PC-3 (cell line): ENCODE measurements around the gene NPC1. TPM values are rescaled to one million over a fixed set of nuclear protein-coding genes. Genes with fewer than 3 reads are reported as not detected.

Source experiments
- ATAC-seq: fragments of 200-7000 bp; cut with Tn5 transposase; 2 replicates; pipeline ENCODE4 v1.9.1; 2020; ENCODE audit warnings: mild to moderate bottlenecking, moderate library complexity
- BruUV-seq: library from RNA; stranded (reverse); fragments of 400-500 nt; replicated peaks from 2 replicates; lab custom pipeline; 2021; lab: Mats Ljungman, UMichigan
- CTCF ChIA-PET: fragments of 300-600 bp; sonication (Branson Sonifier 250); formaldehyde crosslinking; loops from one replicate; lab custom pipeline; 2022; ENCODE audit warnings: antibody characterized with exemption; lab: Charles Lee
- POLR2A ChIA-PET: fragments of 300-600 bp; sonication (Branson Sonifier 250); formaldehyde crosslinking; loops from one replicate; lab custom pipeline; 2022; ENCODE audit warnings: antibody characterized with exemption; ENCODE audit not compliant: unreplicated experiment; lab: Charles Lee
- DNase-seq: peaks from one replicate; pipeline ENCODE4 v3.0.0-alpha.2; 2015
- H2AFZ ChIP-seq: fragments of 300-600 bp; sonication (generic); 2 replicates; pipeline ENCODE4 v1.6.0; 2016; ENCODE audit warnings: antibody characterized with exemption, low read length
- H3F3A ChIP-seq: fragments of 300-600 bp; sonication (generic); one replicate; pipeline ENCODE4 v1.6.0; 2017; ENCODE audit warnings: antibody characterized with exemption, low read length, control low read depth, mild to moderate bottlenecking; ENCODE audit not compliant: unreplicated experiment
- H3K27ac ChIP-seq: fragments of 300-600 bp; sonication (generic); 2 replicates; pipeline ENCODE4 v1.5.1; 2016; ENCODE audit warnings: mild to moderate bottlenecking, low read length
- H3K27me3 ChIP-seq: fragments of 300-600 bp; sonication (generic); 2 replicates; pipeline ENCODE4 v1.6.1; 2016; ENCODE audit warnings: low read length, mixed read lengths
- H3K36me3 ChIP-seq: fragments of 300-600 bp; sonication (generic); 2 replicates; pipeline ENCODE4 v1.6.1; 2016; ENCODE audit warnings: low read depth, mixed run types, low read length, mixed read lengths
- H3K4me1 ChIP-seq: fragments of 300-600 bp; sonication (generic); 2 replicates; pipeline ENCODE4 v1.5.1; 2016; ENCODE audit warnings: low read length; ENCODE audit not compliant: insufficient read depth
- H3K4me2 ChIP-seq: fragments of 300-600 bp; sonication (generic); 2 replicates; pipeline ENCODE4 v1.6.0; 2016; ENCODE audit warnings: low read length
- H3K4me3 ChIP-seq: fragments of 300-600 bp; sonication (generic); 2 replicates; pipeline ENCODE4 v1.5.1; 2016; ENCODE audit warnings: mild to moderate bottlenecking, low read length, mixed read lengths
- H3K79me2 ChIP-seq: fragments of 300-600 bp; sonication (generic); 2 replicates; pipeline ENCODE4 v1.6.1; 2017; ENCODE audit warnings: low read length, mixed read lengths
- H3K9ac ChIP-seq: fragments of 300-600 bp; sonication (generic); 2 replicates; pipeline ENCODE4 v1.6.0; 2016; ENCODE audit warnings: mild to moderate bottlenecking, low read length
- H3K9me2 ChIP-seq: fragments of 300-600 bp; sonication (generic); replicated peaks from 2 replicates; pipeline ENCODE4 v1.6.1; 2016; ENCODE audit warnings: mixed run types, low read length, mixed read lengths
- H3K9me3 ChIP-seq: fragments of 300-600 bp; sonication (generic); 2 replicates; pipeline ENCODE4 v1.6.1; 2016; ENCODE audit warnings: low read length, mixed read lengths
- H4K20me1 ChIP-seq: fragments of 300-600 bp; sonication (generic); 2 replicates; pipeline ENCODE4 v1.6.1; 2016; ENCODE audit warnings: low read length, mixed read lengths
- EZH2 ChIP-seq: fragments of 300-600 bp; sonication (generic); IDR thresholded peaks from one replicate; pipeline ENCODE4 v1.6.1; 2017; ENCODE audit warnings: antibody characterized with exemption, mild to moderate bottlenecking, low read length; ENCODE audit not compliant: unreplicated experiment
- EZH2phosphoT487 ChIP-seq: fragments of 300-600 bp; sonication (generic); IDR thresholded peaks from 2 replicates; pipeline ENCODE4 v1.6.1; 2018; ENCODE audit warnings: mild to moderate bottlenecking, antibody characterized with exemption, low read length, borderline replicate concordance
- intact Hi-C: fragments of 100-400 bp; cut with micrococcal nuclease; formaldehyde crosslinking; loops from 2 replicates; pipeline ENCODE4 v1.9.0; 2023
- total RNA-seq: library from RNA; depleted of rRNA; stranded (reverse); fragments of >200 nt; gene quantifications from 2 replicates; pipeline ENCODE4 v1.2.3, GENCODE V29; 2014
- TF ChIP-seq, protein P1 (sequence below): fragments of 300-600 bp; sonication (generic); conservative IDR thresholded peaks from 2 replicates; pipeline ENCODE4 v1.5.1; 2017; ENCODE audit warnings: antibody characterized with exemption, low read depth, mild to moderate bottlenecking, low read length

Gene NPC1
- total RNA-seq, 1 experiment from 2014 or later = 85.5 TPM

DNA sequence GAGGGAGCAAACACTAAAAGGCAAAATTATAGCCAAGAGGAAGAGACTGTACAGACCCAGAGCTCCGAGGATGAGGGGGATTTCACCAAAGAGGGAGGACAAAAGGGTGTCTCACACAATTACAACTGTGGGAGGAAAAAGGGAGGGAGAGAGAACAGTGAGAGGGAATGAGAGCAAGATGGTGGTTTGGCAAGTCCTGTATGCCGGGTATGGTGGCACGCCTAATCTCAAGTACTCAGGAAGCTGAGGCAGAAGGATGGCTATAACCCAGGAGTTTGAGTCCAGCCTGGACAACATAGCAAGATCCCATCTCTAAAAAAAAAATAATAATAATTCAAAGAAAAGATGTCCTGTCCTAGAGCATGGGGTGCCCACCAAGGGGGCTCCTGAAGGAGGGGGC lies 34.3 kb downstream of the NPC1 start:
- Histone ChIP-seq H3K9me3 (no peaks in the 10 kb centered on the region), H3K9me2 (no peaks in the 10 kb centered on the region), H3F3A (no peaks in the 10 kb centered on the region), H3K4me3 (no peak overlapping the region), H3K27me3 (no peaks in the 10 kb centered on the region), H3K36me3 (peaks cover 68% of the 10 kb centered on the region), H2AFZ (no peak overlapping the region), H3K4me1 (peaks cover 7% of the 10 kb centered on the region; the same call in 1 of the 2 replicates), H3K9ac (no peak overlapping the region), H3K27ac (no peak overlapping the region), H4K20me1 (no peaks in the 10 kb centered on the region), H3K4me2 (no peak overlapping the region), H3K79me2 (no peaks in the 10 kb centered on the region)
- TF ChIP-seq, protein P1, sequence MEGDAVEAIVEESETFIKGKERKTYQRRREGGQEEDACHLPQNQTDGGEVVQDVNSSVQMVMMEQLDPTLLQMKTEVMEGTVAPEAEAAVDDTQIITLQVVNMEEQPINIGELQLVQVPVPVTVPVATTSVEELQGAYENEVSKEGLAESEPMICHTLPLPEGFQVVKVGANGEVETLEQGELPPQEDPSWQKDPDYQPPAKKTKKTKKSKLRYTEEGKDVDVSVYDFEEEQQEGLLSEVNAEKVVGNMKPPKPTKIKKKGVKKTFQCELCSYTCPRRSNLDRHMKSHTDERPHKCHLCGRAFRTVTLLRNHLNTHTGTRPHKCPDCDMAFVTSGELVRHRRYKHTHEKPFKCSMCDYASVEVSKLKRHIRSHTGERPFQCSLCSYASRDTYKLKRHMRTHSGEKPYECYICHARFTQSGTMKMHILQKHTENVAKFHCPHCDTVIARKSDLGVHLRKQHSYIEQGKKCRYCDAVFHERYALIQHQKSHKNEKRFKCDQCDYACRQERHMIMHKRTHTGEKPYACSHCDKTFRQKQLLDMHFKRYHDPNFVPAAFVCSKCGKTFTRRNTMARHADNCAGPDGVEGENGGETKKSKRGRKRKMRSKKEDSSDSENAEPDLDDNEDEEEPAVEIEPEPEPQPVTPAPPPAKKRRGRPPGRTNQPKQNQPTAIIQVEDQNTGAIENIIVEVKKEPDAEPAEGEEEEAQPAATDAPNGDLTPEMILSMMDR = no peak
- intact Hi-C loops = no loop called here
- DNase-seq (no peak), ATAC-seq (no peak)
- ChIA-PET POLR2A (no interaction called here), CTCF (no interaction called here)
- BruUV-seq = no TSS peak

DNA sequence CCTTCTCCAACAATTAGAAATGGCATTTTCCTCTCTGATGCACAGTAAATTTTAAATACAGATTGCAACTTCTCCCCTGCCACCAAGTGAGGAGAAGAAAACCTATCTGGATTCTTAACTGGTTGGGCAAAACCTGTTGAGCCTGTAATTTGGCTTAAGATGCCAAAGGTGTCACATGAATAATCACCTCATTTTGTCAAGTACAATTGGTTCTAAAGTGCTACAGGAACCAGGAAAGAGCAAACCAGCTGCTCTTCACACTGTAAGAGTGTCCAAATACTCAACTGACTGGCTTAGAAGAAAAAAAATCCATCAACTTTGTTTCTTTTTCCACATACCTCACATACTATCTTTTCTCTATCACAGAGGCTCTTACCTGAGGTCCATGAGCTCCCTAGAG lies 35.4 kb downstream of the NPC1 start:
- ChIA-PET CTCF (interaction anchor here (0.7 kb wide), 1 partner anchor 52 kb away, joined by 4 read pairs; no protein-coding TSS in a partner anchor), POLR2A (no interaction called here)
- intact Hi-C loops = no loop called here
- peaks cover 7% of the 10 kb centered on the region; the same call in 1 of the 2 replicates for H3K4me1 ChIP-seq
- no peak overlapping the region for H3K4me2 ChIP-seq
- no TSS peak for BruUV-seq
- H4K20me1 ChIP-seq = no peaks in the 10 kb centered on the region
- no peaks in the 10 kb centered on the region for H3F3A ChIP-seq
- no peak overlapping the region for H3K27ac ChIP-seq
- no peak overlapping the region for H3K4me3 ChIP-seq
- no peak overlapping the region for H2AFZ ChIP-seq
- H3K9me3 ChIP-seq = no peaks in the 10 kb centered on the region
- no peaks in the 10 kb centered on the region for H3K9me2 ChIP-seq
- H3K9ac ChIP-seq = no peak overlapping the region
- H3K36me3 ChIP-seq = peaks cover 64% of the 10 kb centered on the region
- H3K27me3 ChIP-seq = no peaks in the 10 kb centered on the region
- TF ChIP-seq, protein P1 = no peak
- TF ChIP-seq EZH2phosphoT487 = no peak
- TF ChIP-seq EZH2 = no peak
- DNase-seq = no peak
- H3K79me2 ChIP-seq = no peaks in the 10 kb centered on the region
- ATAC-seq = no peak

DNA sequence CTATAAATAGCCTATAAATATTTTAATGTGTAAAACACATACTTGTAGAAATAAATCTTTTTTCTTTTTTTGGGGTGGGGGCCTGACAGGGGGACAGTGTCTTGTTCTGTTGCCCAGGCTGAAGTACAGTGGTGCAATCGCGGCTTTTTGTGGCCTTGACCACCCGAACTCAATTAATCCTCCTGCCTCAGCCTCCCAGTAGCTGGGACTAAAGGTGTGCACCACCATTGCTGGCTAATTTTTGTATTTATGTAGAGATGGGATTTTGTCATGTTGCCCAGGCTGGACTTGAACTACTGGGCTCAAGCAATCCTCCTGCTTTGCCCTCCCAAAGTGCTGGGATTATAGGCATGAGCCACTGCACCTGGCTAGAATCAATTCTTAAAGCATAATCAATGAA lies 37.6 kb downstream of the NPC1 start:
- H2AFZ ChIP-seq = no peak overlapping the region
- H3K4me2 ChIP-seq = no peak overlapping the region
- H3K9ac ChIP-seq = no peak overlapping the region
- peaks cover 61% of the 10 kb centered on the region for H3K36me3 ChIP-seq
- no peaks in the 10 kb centered on the region for H3K79me2 ChIP-seq
- H3K9me2 ChIP-seq = no peaks in the 10 kb centered on the region
- H3K9me3 ChIP-seq = no peaks in the 10 kb centered on the region
- intact Hi-C loops = no loop called here
- no peaks in the 10 kb centered on the region for H3F3A ChIP-seq
- no peak for TF ChIP-seq EZH2
- TF ChIP-seq EZH2phosphoT487 = no peak
- TF ChIP-seq, protein P1 = no peak
- DNase-seq (no peak), ATAC-seq (no peak)
- no peak overlapping the region for H3K4me3 ChIP-seq
- CTCF ChIA-PET = no interaction called here
- POLR2A ChIA-PET = no interaction called here
- H3K27ac ChIP-seq = no peak overlapping the region
- no peaks in the 10 kb centered on the region for H3K27me3 ChIP-seq
- H4K20me1 ChIP-seq = no peaks in the 10 kb centered on the region
- BruUV-seq = no TSS peak
- peaks cover 7% of the 10 kb centered on the region; the same call in 1 of the 2 replicates for H3K4me1 ChIP-seq
